Measurements from ENCODE around the gene ZNF594. TPM values are rescaled to one million over a fixed set of nuclear protein-coding genes. Genes with fewer than 3 reads are reported as not detected.

Gene ZNF594
- total RNA-seq, 1 donor from 2014 or later = 10.4 TPM

Other genes starting within 250 kb of the ZNF594 start
- 509 and 514 TPM in 2 replicates for gene PFN1, start 243.3 kb downstream of the ZNF594 start, total RNA-seq
- 9.4 and 9.5 TPM in 2 replicates for gene ENO3, start 240.7 kb downstream of the ZNF594 start, total RNA-seq
- gene SPAG7, start 224.1 kb downstream of the ZNF594 start, total RNA-seq = 90.8 and 92.9 TPM in 2 replicates
- gene CAMTA2, start 204.2 kb downstream of the ZNF594 start, total RNA-seq = 69.4 and 83.5 TPM in 2 replicates
- gene INCA1, start 194.3 kb downstream of the ZNF594 start, total RNA-seq = 0.89 and 1.8 TPM in 2 replicates
- gene KIF1C, start 193.9 kb downstream of the ZNF594 start, total RNA-seq = 123 and 127 TPM in 2 replicates
- gene SLC52A1, start 156.4 kb downstream of the ZNF594 start, total RNA-seq = not detected in 2 replicates
- gene ZFP3, start 113.4 kb downstream of the ZNF594 start, total RNA-seq = 0.78 and 0.86 TPM in 2 replicates
- gene ZNF232, start 80.0 kb downstream of the ZNF594 start, total RNA-seq = 7.9 and 8.5 TPM in 2 replicates
- gene USP6, start 75.8 kb downstream of the ZNF594 start, total RNA-seq = 0.13 and 0.16 TPM in 2 replicates
- gene SCIMP, start 43.0 kb upstream of the ZNF594 start, total RNA-seq = not detected in 2 replicates
- gene RABEP1, start 90.4 kb upstream of the ZNF594 start, total RNA-seq = 50.1 and 57.7 TPM in 2 replicates
- 45.7 and 50.8 TPM in 2 replicates for gene NUP88, start 227.8 kb upstream of the ZNF594 start, total RNA-seq
- 58.2 and 58.6 TPM in 2 replicates for gene RPAIN, start 228.3 kb upstream of the ZNF594 start, total RNA-seq
- 83.8 and 86.3 TPM in 2 replicates for gene C1QBP, start 247.3 kb upstream of the ZNF594 start, total RNA-seq